Naive B cell (primary cell): ENCODE data around the gene RARRES2. TPM values are rescaled to one million over a fixed set of nuclear protein-coding genes. Genes with fewer than 3 reads are reported as not detected.

Source experiments
- ATAC-seq, 2 donors: fragments of 150-1000 bp; cut with Tn5 transposase; 2 replicates each; pipeline ENCODE4 v1.10.0; 2021; ENCODE audit warnings: low read depth in 2 of 2, mild to moderate bottlenecking in 2 of 2, moderate library complexity in 2 of 2
- DNase-seq: peaks from one replicate; pipeline ENCODE4 v3.0.0; 2022
- H3K27ac Mint-ChIP-seq, 6 donors: one replicate each; pipeline ENCODE4 v1.8.0; 2020 to 2022; ENCODE audit warnings: mild to moderate bottlenecking in 6 of 6, mixed read lengths in 6 of 6, moderate library complexity in 5 of 6, inconsistent platforms in 2 of 6
- H3K27me3 Mint-ChIP-seq, 3 donors: one replicate each; pipeline ENCODE4 v1.8.0; 2021 to 2022; ENCODE audit warnings: mixed read lengths in 3 of 3, mild to moderate bottlenecking in 1 of 3
- H3K36me3 Mint-ChIP-seq, 2 donors: one replicate each; pipeline ENCODE4 v1.8.0; 2020 to 2022; ENCODE audit warnings: mixed read lengths in 2 of 2, inconsistent platforms in 1 of 2, mild to moderate bottlenecking in 1 of 2
- H3K4me1 Mint-ChIP-seq, 3 donors: one replicate each; pipeline ENCODE4 v1.8.0; 2020 to 2022; ENCODE audit warnings: mixed read lengths in 3 of 3, inconsistent platforms in 1 of 3, mild to moderate bottlenecking in 1 of 3, moderate library complexity in 1 of 3
- H3K4me3 Mint-ChIP-seq, 8 donors: one replicate each; pipeline ENCODE4 v1.8.0; 2020 to 2022; ENCODE audit warnings: mild to moderate bottlenecking in 8 of 8, mixed read lengths in 8 of 8, moderate library complexity in 8 of 8, inconsistent platforms in 2 of 8
- H3K9me3 Mint-ChIP-seq, 7 donors: one replicate each; pipeline ENCODE4 v1.8.0; 2020 to 2022; ENCODE audit warnings: mixed read lengths in 7 of 7, mild to moderate bottlenecking in 5 of 7, inconsistent platforms in 2 of 7, moderate library complexity in 1 of 7
- polyA plus RNA-seq, 6 donors: library from polyadenylated mRNA; unstranded; fragments of 300-500 nt; fragmentation: Illumina TruSeq; gene quantifications; one replicate each; pipeline ENCODE4 v1.2.3, GENCODE V29; 2021; ENCODE audit warnings: low read depth in 6 of 6

Gene RARRES2
- polyA plus RNA-seq, 6 donors from 2014 or later = not detected

- ATAC-seq = no peak
- Mint-ChIP-seq H3K9me3 (no peaks in the 10 kb centered on the region), H3K27me3 (peaks cover 13 to 25% (median 23%) of the 10 kb centered on the region in 3 donors)
Measured at GRCh38 chr7:150336746-150337145, 4.7 kb downstream of the RARRES2 start.

DNA sequence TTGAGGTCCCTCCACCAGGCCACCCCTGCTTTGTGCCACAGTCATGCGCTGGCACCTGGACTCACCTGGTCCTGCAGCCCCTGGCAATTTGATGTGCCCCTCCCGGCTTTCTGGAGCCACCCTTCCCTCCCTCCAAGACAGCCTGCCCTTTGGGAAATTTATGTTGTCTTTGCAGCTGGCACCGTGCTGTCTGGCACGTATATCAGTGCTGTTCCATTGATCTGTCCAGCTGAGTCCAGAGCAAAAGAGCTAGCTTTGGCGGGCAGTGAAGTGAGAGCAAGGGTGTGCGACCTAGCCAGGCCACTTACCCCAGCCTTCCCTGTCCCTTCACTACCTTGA, 5.7 kb downstream of the RARRES2 start:
- Mint-ChIP-seq H3K36me3 (peaks cover 0 to 10% of the 10 kb centered on the region in 2 donors), H3K4me1 (peaks cover 9 to 18% (median 13%) of the 10 kb centered on the region in 3 donors), H3K9me3 (no peaks in the 10 kb centered on the region), H3K27me3 (peaks cover 12 to 15% (median 13%) of the 10 kb centered on the region in 3 donors), H3K4me3 (no peak overlapping the region), H3K27ac (no peak overlapping the region)
- DNase-seq (no peak), ATAC-seq (no peak)

More at GRCh38 chr7:150336746-150337145, 4.7 kb downstream of the RARRES2 start:
- Mint-ChIP-seq H3K4me3 (no peak overlapping the region), H3K27ac (no peak overlapping the region), H3K36me3 (peaks cover 0 to 10% of the 10 kb centered on the region in 2 donors), H3K4me1 (peaks cover 9 to 25% (median 20%) of the 10 kb centered on the region in 3 donors)
- no peak for DNase-seq

- Mint-ChIP-seq H3K27ac (peak overlapping the region in 1 of 6 donors; percentile 33), H3K4me1 (peaks cover 9 to 13% (median 9%) of the 10 kb centered on the region in 3 donors), H3K4me3 (no peak overlapping the region), H3K9me3 (no peaks in the 10 kb centered on the region), H3K27me3 (peaks cover 8 to 12% (median 11%) of the 10 kb centered on the region in 3 donors), H3K36me3 (peaks cover 0 to 10% of the 10 kb centered on the region in 2 donors)
- DNase-seq (no peak), ATAC-seq (no peak)
Measured at GRCh38 chr7:150335108-150335773, 6.2 kb downstream of the RARRES2 start.

DNA sequence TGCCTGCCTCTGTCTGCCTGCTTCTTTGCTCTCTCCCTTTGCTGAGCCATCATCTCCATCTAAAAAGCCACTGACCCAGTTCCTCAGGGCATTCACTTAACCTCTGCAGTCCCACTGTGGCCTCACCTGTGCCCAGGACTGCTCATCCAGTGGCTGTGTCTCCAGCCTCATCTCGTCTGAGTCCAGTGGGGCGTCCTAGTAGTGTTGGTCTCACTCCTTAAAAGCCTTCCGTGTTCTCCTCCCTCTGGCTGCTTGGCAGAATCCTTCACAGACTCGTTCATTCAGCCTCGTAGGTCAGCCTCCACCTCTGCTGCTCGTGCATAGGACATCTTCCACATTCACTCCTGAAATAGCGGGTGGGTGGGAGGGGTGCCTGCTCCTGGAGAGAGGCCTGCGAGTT, 7.3 kb downstream of the RARRES2 start:
- peaks cover 2 to 3% (median 2%) of the 10 kb centered on the region in 3 donors for H3K4me1 Mint-ChIP-seq
- H3K27me3 Mint-ChIP-seq = peaks cover 0 to 7% (median 0%) of the 10 kb centered on the region in 3 donors
- no peak overlapping the region for H3K27ac Mint-ChIP-seq
- H3K9me3 Mint-ChIP-seq = no peaks in the 10 kb centered on the region
- ATAC-seq (no peak), DNase-seq (no peak)
- H3K4me3 Mint-ChIP-seq = no peak overlapping the region
- peaks cover 4 to 13% of the 10 kb centered on the region in 2 donors for H3K36me3 Mint-ChIP-seq

- peaks cover 9 to 17% of the 10 kb centered on the region in 2 donors for H3K36me3 Mint-ChIP-seq
- ATAC-seq (no peak), DNase-seq (no peak)
- peaks cover 0 to 5% (median 0%) of the 10 kb centered on the region in 3 donors for H3K27me3 Mint-ChIP-seq
- H3K27ac Mint-ChIP-seq = no peak overlapping the region
- no peaks in the 10 kb centered on the region for H3K9me3 Mint-ChIP-seq
- H3K4me3 Mint-ChIP-seq = no peak overlapping the region
- peaks cover 0 to 2% (median under 1%) of the 10 kb centered on the region in 3 donors for H3K4me1 Mint-ChIP-seq
Measured at GRCh38 chr7:150333659-150334058, 7.8 kb downstream of the RARRES2 start.

DNA sequence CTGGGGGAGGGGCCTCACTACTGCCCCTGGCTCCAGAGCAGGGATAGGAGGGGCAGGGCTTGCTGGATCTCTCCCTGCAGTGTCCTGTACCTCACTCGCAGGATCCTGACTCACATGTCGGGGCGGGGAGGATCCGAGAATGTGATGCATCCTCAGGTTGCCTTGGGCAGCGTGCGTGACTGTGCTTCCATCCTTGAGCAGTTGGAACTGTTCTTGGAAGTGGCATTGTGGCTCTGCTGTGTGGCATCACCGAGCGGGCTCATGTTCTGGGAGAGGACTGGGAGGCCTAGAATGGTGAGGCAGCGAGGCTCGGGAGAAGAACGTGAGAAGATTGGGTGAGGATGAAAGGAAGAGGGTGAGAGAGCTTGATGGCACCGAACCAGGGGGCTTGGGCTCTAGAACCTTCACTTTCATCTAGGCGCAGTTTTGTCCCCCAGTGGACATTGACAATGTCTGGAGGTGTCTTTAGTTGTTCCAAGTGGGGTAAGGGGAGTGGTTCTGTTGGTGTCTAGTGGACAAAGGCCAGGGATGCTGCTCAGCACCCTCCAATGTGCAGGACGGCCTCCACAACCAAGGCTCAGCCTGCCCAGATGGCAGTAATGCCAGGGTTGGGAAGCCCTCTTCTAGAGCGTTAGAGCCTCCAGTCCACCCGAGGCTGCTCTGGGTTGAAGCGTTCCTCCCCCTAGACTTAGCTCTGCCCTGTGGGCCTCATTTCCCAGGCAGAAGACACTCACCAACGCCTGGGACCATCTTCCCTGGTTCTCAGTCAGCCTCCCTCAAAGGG, 8.4 kb downstream of the RARRES2 start:
- H3K36me3 Mint-ChIP-seq = peaks cover 9 to 14% of the 10 kb centered on the region in 2 donors
- H3K4me1 Mint-ChIP-seq = peaks cover 0 to 2% (median 0%) of the 10 kb centered on the region in 3 donors
- H3K27me3 Mint-ChIP-seq = peaks cover 0 to 5% (median 0%) of the 10 kb centered on the region in 3 donors
- no peak overlapping the region for H3K27ac Mint-ChIP-seq
- no peak for DNase-seq
- no peak overlapping the region for H3K4me3 Mint-ChIP-seq
- ATAC-seq = no peak
- H3K9me3 Mint-ChIP-seq = no peaks in the 10 kb centered on the region

- no peak for ATAC-seq
- Mint-ChIP-seq H3K27ac (peak overlapping the region in 1 of 6 donors; percentile 90), H3K27me3 (peaks cover 0 to 3% (median 0%) of the 10 kb centered on the region in 3 donors), H3K36me3 (peaks cover 7 to 9% of the 10 kb centered on the region in 2 donors), H3K4me3 (no peak overlapping the region), H3K4me1 (peaks cover 0 to 9% (median 6%) of the 10 kb centered on the region in 3 donors), H3K9me3 (no peaks in the 10 kb centered on the region)
- no peak for DNase-seq
Measured at GRCh38 chr7:150330211-150330885, 11.1 kb downstream of the RARRES2 start.

DNA sequence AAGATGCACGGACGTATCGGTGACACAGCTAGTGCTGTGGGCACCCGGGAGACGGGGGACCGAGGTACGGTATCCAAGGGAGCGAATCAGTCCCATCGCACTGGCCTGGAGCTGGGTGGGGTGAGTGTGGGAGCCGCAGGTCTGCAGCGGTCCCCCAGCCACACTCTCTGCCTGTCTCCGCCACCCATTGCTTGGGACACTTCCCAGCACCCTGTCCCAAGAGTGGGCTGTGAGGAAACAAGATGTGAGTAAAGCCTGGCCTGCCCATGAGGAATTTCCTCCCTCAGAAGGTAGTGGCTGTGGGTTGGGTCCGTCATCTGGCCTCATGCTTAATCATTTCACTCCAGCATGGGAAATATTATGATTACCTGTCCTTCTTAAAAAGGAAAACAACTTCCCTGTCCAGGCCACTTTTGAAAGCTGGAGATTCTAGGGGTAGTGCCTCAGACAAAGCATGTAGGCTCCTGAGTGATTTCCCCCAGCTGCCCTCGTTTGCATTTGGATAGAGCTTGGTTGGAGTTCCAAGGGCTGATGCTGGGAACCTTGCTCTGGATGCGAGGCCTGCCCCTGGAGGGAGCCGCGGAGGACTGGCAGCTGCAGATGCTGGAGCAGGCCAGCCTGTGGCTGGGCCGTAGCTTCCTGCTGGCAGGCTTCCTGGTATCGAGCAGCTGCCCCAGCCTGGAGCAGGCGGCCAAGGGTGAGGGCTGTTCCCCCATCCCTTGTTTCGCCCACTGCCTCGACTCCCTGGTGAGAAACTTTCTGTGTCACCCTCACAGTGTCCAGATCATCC, 11.9 kb downstream of the RARRES2 start:
- no peak overlapping the region for H3K4me3 Mint-ChIP-seq
- H3K27me3 Mint-ChIP-seq = no peaks in the 10 kb centered on the region

GRCh38 chr7:150327308-150327707, 14.1 kb downstream of the RARRES2 start:
- ATAC-seq (no peak), DNase-seq (no peak)
- Mint-ChIP-seq H3K27me3 (no peaks in the 10 kb centered on the region), H3K4me3 (no peak overlapping the region), H3K4me1 (peaks cover 25 to 30% (median 29%) of the 10 kb centered on the region in 3 donors), H3K36me3 (peaks cover 7 to 9% of the 10 kb centered on the region in 2 donors), H3K9me3 (no peaks in the 10 kb centered on the region), H3K27ac (no peak overlapping the region)

More for the DNA sequence above, 11.9 kb downstream of the RARRES2 start:
- no peak for DNase-seq
- no peak for ATAC-seq
- peaks cover 8 to 17% (median 11%) of the 10 kb centered on the region in 3 donors for H3K4me1 Mint-ChIP-seq
- H3K27ac Mint-ChIP-seq = peak overlapping the region in 1 of 6 donors; percentile 90
- H3K36me3 Mint-ChIP-seq = peaks cover 7 to 9% of the 10 kb centered on the region in 2 donors
- no peaks in the 10 kb centered on the region for H3K9me3 Mint-ChIP-seq

DNA sequence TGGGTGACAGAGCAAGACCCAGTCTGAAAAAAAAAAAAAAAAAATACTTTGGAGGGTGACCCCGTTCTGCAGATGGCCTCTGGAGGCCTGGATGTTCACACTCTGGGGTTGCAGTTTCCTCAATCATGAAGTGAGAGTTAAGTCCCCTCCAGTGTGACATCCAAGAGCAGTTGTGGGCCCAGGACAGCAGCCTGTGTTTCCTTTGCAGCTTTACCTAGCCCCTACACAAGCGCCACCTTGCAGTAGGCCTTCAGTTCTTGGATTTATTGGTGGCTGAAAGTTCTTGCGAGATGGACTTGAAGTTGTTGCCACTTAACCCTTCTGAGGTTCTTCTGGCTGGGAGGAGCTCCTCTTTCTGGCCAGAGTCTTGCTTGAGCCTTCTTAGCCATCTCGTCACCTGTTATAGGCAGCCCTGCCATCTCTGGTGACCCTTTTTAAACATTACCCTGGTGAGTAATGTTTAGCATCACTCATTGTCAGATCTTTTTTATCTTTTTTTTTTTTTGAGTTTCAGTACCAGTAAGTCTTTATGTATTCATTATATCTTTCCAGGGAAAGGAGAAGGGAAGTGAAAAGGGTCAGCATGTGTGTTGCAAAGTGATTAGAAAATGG, 14.7 kb downstream of the RARRES2 start:
- Mint-ChIP-seq H3K36me3 (peaks cover 7 to 9% of the 10 kb centered on the region in 2 donors), H3K27ac (peak overlapping the region in 1 of 6 donors; percentile 47), H3K4me1 (peaks cover 30 to 36% (median 34%) of the 10 kb centered on the region in 3 donors), H3K27me3 (no peaks in the 10 kb centered on the region), H3K4me3 (no peak overlapping the region), H3K9me3 (no peaks in the 10 kb centered on the region)
- DNase-seq (no peak), ATAC-seq (no peak)

- Mint-ChIP-seq H3K4me3 (peak overlapping the region in 1 of 8 donors; percentile 88), H3K9me3 (no peaks in the 10 kb centered on the region), H3K27ac (peak overlapping the region in 1 of 6 donors; percentile 13), H3K4me1 (peaks cover 36 to 43% (median 42%) of the 10 kb centered on the region in 3 donors), H3K27me3 (no peaks in the 10 kb centered on the region), H3K36me3 (peaks cover 7 to 9% of the 10 kb centered on the region in 2 donors)
- no peak for ATAC-seq
- no peak for DNase-seq
Measured at GRCh38 chr7:150325901-150326300, 15.5 kb downstream of the RARRES2 start.

DNA sequence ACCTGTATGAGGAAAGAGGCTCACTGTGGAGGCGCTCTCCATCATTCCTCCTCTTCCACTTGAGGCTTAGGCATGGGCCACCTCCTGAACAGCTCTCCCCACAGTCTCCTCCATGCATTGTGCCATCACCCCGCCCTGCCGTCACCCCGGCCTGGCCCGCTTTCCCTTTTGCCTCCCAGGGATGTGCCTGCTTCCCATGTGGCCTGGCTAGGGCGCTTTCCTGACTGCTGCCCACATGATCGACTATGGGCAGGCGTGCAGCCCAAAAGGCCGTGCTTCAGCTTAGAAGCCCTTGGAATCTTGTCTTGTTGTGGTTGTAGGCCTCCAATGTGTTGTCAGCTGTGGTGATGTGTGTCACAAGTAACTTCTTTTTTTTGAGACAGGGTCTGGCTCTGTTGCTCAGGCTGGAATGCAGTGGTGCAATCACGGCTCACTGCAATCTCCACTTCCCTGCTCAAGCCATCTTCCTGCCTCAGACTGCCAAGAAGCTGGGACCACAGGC, 16.3 kb downstream of the RARRES2 start:
- Mint-ChIP-seq H3K36me3 (peaks cover 7 to 9% of the 10 kb centered on the region in 2 donors), H3K9me3 (no peaks in the 10 kb centered on the region), H3K4me1 (peaks cover 36 to 43% (median 42%) of the 10 kb centered on the region in 3 donors), H3K27me3 (no peaks in the 10 kb centered on the region), H3K27ac (peak overlapping the region in 4 of 6 donors; percentile 47 to 91 (median 84)), H3K4me3 (peak overlapping the region in 7 of 8 donors; percentile 12 to 97 (median 91))
- ATAC-seq = no peak
- no peak for DNase-seq
